Subcutaneous abdominal adipose tissue (tissue), 5 donors: ENCODE data around the gene ZNF280D.

Experiments used
- H3K27ac ChIP-seq: one replicate; pipeline ENCODE4 v1.7.0; 2013; ENCODE audit warnings: low read depth, mild to moderate bottlenecking, inconsistent platforms, low read length, moderate library complexity
- H3K27me3 ChIP-seq, 5 donors: one replicate each; pipeline ENCODE4 v1.7.0; 2013; ENCODE audit warnings: low read length in 5 of 5, inconsistent platforms in 1 of 5; ENCODE audit not compliant: control insufficient read depth in 5 of 5, insufficient read depth in 4 of 5
- H3K36me3 ChIP-seq, 5 donors: one replicate each; pipeline ENCODE4 v1.7.0; 2013; ENCODE audit warnings: low read length in 5 of 5; ENCODE audit not compliant: control insufficient read depth in 5 of 5, insufficient read depth in 5 of 5
- H3K4me1 ChIP-seq, 5 donors: one replicate each; pipeline ENCODE4 v1.7.0; 2013; ENCODE audit warnings: low read length in 5 of 5, mild to moderate bottlenecking in 3 of 5, moderate library complexity in 1 of 5; ENCODE audit not compliant: control insufficient read depth in 5 of 5, insufficient read depth in 5 of 5
- H3K4me3 ChIP-seq, 5 donors: one replicate each; pipeline ENCODE4 v1.7.0; 2013; ENCODE audit warnings: low read length in 5 of 5, low read depth in 1 of 5
- H3K9ac ChIP-seq, 5 donors: one replicate each; pipeline ENCODE4 v1.7.0; 2013; ENCODE audit warnings: low read length in 5 of 5, mild to moderate bottlenecking in 4 of 5, moderate library complexity in 3 of 5
- H3K9me3 ChIP-seq, 5 donors: one replicate each; pipeline ENCODE4 v1.7.0; 2013; ENCODE audit warnings: low read length in 5 of 5; ENCODE audit not compliant: control insufficient read depth in 5 of 5
- donor health status: healthy.
- donor health status: healthy.
- donor health status: healthy.
- donor health status: healthy.
- donor health status: healthy.

Gene ZNF280D

GRCh38 chr15:56654624-56655023 is 78.7 kb downstream of the ZNF280D start:
- Histone ChIP-seq H3K4me3 (no peak overlapping the region), H3K9ac (no peak overlapping the region), H3K9me3 (no peaks in the 10 kb centered on the region), H3K27me3 (no peaks in the 10 kb centered on the region), H3K36me3 (peaks cover 16 to 47% (median 19%) of the 10 kb centered on the region in 5 donors), H3K4me1 (no peaks in the 10 kb centered on the region), H3K27ac (no peak overlapping the region)

- Histone ChIP-seq H3K9ac (no peak overlapping the region), H3K36me3 (peaks cover 16 to 47% (median 19%) of the 10 kb centered on the region in 5 donors), H3K27me3 (no peaks in the 10 kb centered on the region), H3K9me3 (no peaks in the 10 kb centered on the region), H3K4me1 (no peaks in the 10 kb centered on the region), H3K4me3 (no peak overlapping the region), H3K27ac (no peak overlapping the region)
These were observed 79.1 kb downstream of the ZNF280D start for GRCh38 chr15:56654216-56654615.

- Histone ChIP-seq H3K9ac (no peak overlapping the region), H3K36me3 (peaks cover 16 to 47% (median 17%) of the 10 kb centered on the region in 5 donors), H3K4me3 (no peak overlapping the region), H3K27me3 (no peaks in the 10 kb centered on the region), H3K4me1 (no peaks in the 10 kb centered on the region), H3K27ac (no peak overlapping the region), H3K9me3 (no peaks in the 10 kb centered on the region)
These were observed 79.5 kb downstream of the ZNF280D start for GRCh38 chr15:56653787-56654186.

- H3K27me3 ChIP-seq, result no peaks in the 10 kb centered on the region
- H3K4me1 ChIP-seq, result no peaks in the 10 kb centered on the region
- no peak overlapping the region for H3K9ac ChIP-seq
- peaks cover 17 to 49% (median 18%) of the 10 kb centered on the region in 5 donors for H3K36me3 ChIP-seq
- no peak overlapping the region for H3K27ac ChIP-seq
- H3K4me3 ChIP-seq, result no peak overlapping the region
- H3K9me3 ChIP-seq, result no peaks in the 10 kb centered on the region
These were observed 80.2 kb downstream of the ZNF280D start for GRCh38 chr15:56653107-56653506.

GRCh38 chr15:56648311-56648710 is 85.0 kb downstream of the ZNF280D start:
- Histone ChIP-seq H3K36me3 (peaks cover 10 to 35% (median 13%) of the 10 kb centered on the region in 5 donors), H3K4me1 (no peaks in the 10 kb centered on the region), H3K9ac (no peak overlapping the region), H3K4me3 (no peak overlapping the region), H3K9me3 (no peaks in the 10 kb centered on the region), H3K27me3 (no peaks in the 10 kb centered on the region), H3K27ac (no peak overlapping the region)

- H3K4me1 ChIP-seq, result no peaks in the 10 kb centered on the region
- no peak overlapping the region for H3K4me3 ChIP-seq
- H3K9ac ChIP-seq, result no peak overlapping the region
- H3K27me3 ChIP-seq, result no peaks in the 10 kb centered on the region
- H3K9me3 ChIP-seq, result no peaks in the 10 kb centered on the region
- peaks cover 0 to 6% (median 5%) of the 10 kb centered on the region in 5 donors for H3K36me3 ChIP-seq
- no peak overlapping the region for H3K27ac ChIP-seq
These were observed 92.8 kb downstream of the ZNF280D start for GRCh38 chr15:56640549-56640948.

GRCh38 chr15:56640127-56640526 is 93.2 kb downstream of the ZNF280D start:
- Histone ChIP-seq H3K36me3 (peaks cover 0 to 6% (median 4%) of the 10 kb centered on the region in 5 donors), H3K9me3 (no peaks in the 10 kb centered on the region)

GRCh38 chr15:56639631-56640030 is 93.7 kb downstream of the ZNF280D start:
- Histone ChIP-seq H3K27ac (no peak overlapping the region), H3K36me3 (peaks cover 0 to 6% (median 4%) of the 10 kb centered on the region in 5 donors), H3K9ac (no peak overlapping the region)

More at GRCh38 chr15:56640127-56640526, 93.2 kb downstream of the ZNF280D start:
- no peaks in the 10 kb centered on the region for H3K4me1 ChIP-seq
- H3K27ac ChIP-seq, result no peak overlapping the region
- H3K4me3 ChIP-seq, result no peak overlapping the region
- H3K27me3 ChIP-seq, result no peaks in the 10 kb centered on the region
- H3K9ac ChIP-seq, result no peak overlapping the region

GRCh38 chr15:56631765-56632164 is 101.5 kb downstream of the ZNF280D start:
- Histone ChIP-seq H3K36me3 (peaks cover 8 to 22% (median 11%) of the 10 kb centered on the region in 5 donors), H3K4me3 (no peak overlapping the region), H3K27ac (no peak overlapping the region), H3K4me1 (no peaks in the 10 kb centered on the region), H3K9me3 (no peaks in the 10 kb centered on the region), H3K9ac (no peak overlapping the region), H3K27me3 (no peaks in the 10 kb centered on the region)

More at GRCh38 chr15:56639631-56640030, 93.7 kb downstream of the ZNF280D start:
- H3K9me3 ChIP-seq, result no peaks in the 10 kb centered on the region
- no peaks in the 10 kb centered on the region for H3K4me1 ChIP-seq
- H3K27me3 ChIP-seq, result no peaks in the 10 kb centered on the region
- no peak overlapping the region for H3K4me3 ChIP-seq

- Histone ChIP-seq H3K27me3 (no peaks in the 10 kb centered on the region), H3K36me3 (peaks cover 8 to 22% (median 11%) of the 10 kb centered on the region in 5 donors), H3K4me3 (no peak overlapping the region), H3K4me1 (no peaks in the 10 kb centered on the region), H3K9ac (no peak overlapping the region), H3K9me3 (no peaks in the 10 kb centered on the region), H3K27ac (no peak overlapping the region)
These were observed 104.3 kb downstream of the ZNF280D start for GRCh38 chr15:56628893-56629532.
